GM13977 (cell line): Measurements from ENCODE around the gene DCDC2C.

Experiments
- DNase-seq: peaks from one replicate; pipeline ENCODE4 v3.0.0; 2012; ENCODE audit warnings: low spot score
- CTCF ChIP-seq: IDR thresholded peaks from 2 replicates; pipeline ENCODE4 v1.5.1; 2012; ENCODE audit warnings: mild to moderate bottlenecking, control low read depth; ENCODE audit not compliant: insufficient read depth; ENCODE audit errors: extremely low read depth, missing control alignments
- in situ Hi-C: fragments of 300-500 bp; cut with MboI; formaldehyde crosslinking; loops from one replicate; pipeline ENCODE4 v1.12.0; 2022; ENCODE audit warnings: low sequenced_read_pairs, low pct_unique_long_range_greater_than_20kb, mixed read lengths, inconsistent platforms; ENCODE audit not compliant: unreplicated experiment

Gene DCDC2C

GRCh38 chr2:3703236-3703756 is at the start of gene DCDC2C:
Gene DCDC2C, plus strand, starts transcription at chr2:3703575. Its CDS starts 177 bp downstream, at chr2:3703752.
- no peak for DNase-seq
- in situ Hi-C loops, result no loop called here
- TF ChIP-seq CTCF, result no peak

- in situ Hi-C loops, result no loop called here
- TF ChIP-seq CTCF, result no peak
- no peak for DNase-seq
These were observed 49.4 kb upstream of the DCDC2C start for GRCh38 chr2:3654011-3654410.

GRCh38 chr2:3654531-3655225 is 48.7 kb upstream of the DCDC2C start:
- in situ Hi-C loops, result no loop called here
- TF ChIP-seq CTCF, result no peak
- no peak for DNase-seq

- no peak for TF ChIP-seq CTCF
- DNase-seq, result no peak
- in situ Hi-C loops, result no loop called here
These were observed 47.3 kb upstream of the DCDC2C start for GRCh38 chr2:3655871-3656761.

- no peak for TF ChIP-seq CTCF
- in situ Hi-C loops, result no loop called here
- no peak for DNase-seq
These were observed 46.3 kb upstream of the DCDC2C start for GRCh38 chr2:3656762-3657721.

GRCh38 chr2:3657881-3658280 is 45.5 kb upstream of the DCDC2C start, which contains the start of gene ALLC:
Gene ALLC, plus strand, starts transcription at chr2:3658200. Its CDS starts 12,958 bp downstream, at chr2:3671158.
- in situ Hi-C loops, result no loop called here
- TF ChIP-seq CTCF, result no peak
- no peak for DNase-seq
